HepG2 (cell line): ENCODE data around the gene TXNIP. TPM values are rescaled to one million over a fixed set of nuclear protein-coding genes. Genes with fewer than 3 reads are reported as not detected.

Experiments
- EED ChIP-seq: sonication (generic); formaldehyde crosslinking; IDR thresholded peaks from 2 replicates; pipeline ENCODE4 v1.5.0; 2020; ENCODE audit warnings: mild to moderate bottlenecking, missing genetic modification reagents
- GPN1 ChIP-seq: sonication (generic); formaldehyde crosslinking; IDR thresholded peaks from 2 replicates; pipeline ENCODE4 v1.5.1; 2020; ENCODE audit warnings: missing genetic modification reagents, borderline replicate concordance
- HDAC1 ChIP-seq: sonication (generic); formaldehyde crosslinking; IDR thresholded peaks from 2 replicates; pipeline ENCODE4 v1.5.1; 2020; ENCODE audit warnings: mild to moderate bottlenecking, missing genetic modification reagents
- MLXIP ChIP-seq: sonication (generic); formaldehyde crosslinking; IDR thresholded peaks from 2 replicates; pipeline ENCODE4 v1.9.0; 2021; ENCODE audit warnings: missing genetic modification reagents, borderline replicate concordance
- SMAD1 ChIP-seq: sonication (generic); formaldehyde crosslinking; IDR thresholded peaks from 2 replicates; pipeline ENCODE4 v1.4.0; 2020; ENCODE audit warnings: missing genetic modification reagents, low read depth, mild to moderate bottlenecking, borderline replicate concordance
- SUZ12 ChIP-seq: fragments of 150-350 bp; IDR thresholded peaks from 2 replicates; pipeline ENCODE4 v1.6.1; 2014; ENCODE audit warnings: low read depth, low read length
- U2AF2 ChIP-seq: fragments of 200-400 bp; formaldehyde crosslinking; IDR thresholded peaks from 2 replicates; pipeline ENCODE4 v1.6.1; 2017; ENCODE audit warnings: low read depth, mild to moderate bottlenecking, low read length
- ZBTB42 ChIP-seq: sonication (generic); formaldehyde crosslinking; IDR thresholded peaks from 2 replicates; pipeline ENCODE4 v1.5.0; 2020; ENCODE audit warnings: mild to moderate bottlenecking, missing genetic modification reagents
- ZFP37 ChIP-seq: sonication (generic); formaldehyde crosslinking; IDR thresholded peaks from 2 replicates; pipeline ENCODE4 v1.4.0; 2020; ENCODE audit warnings: missing genetic modification reagents, borderline replicate concordance
- ZNF225 ChIP-seq: sonication (generic); formaldehyde crosslinking; IDR thresholded peaks from 2 replicates; pipeline ENCODE4 v1.4.0; 2020; ENCODE audit warnings: mild to moderate bottlenecking, missing genetic modification reagents
- ZNF232 ChIP-seq: sonication (generic); formaldehyde crosslinking; IDR thresholded peaks from 2 replicates; pipeline ENCODE4 v1.4.0; 2020; ENCODE audit warnings: missing genetic modification reagents, borderline replicate concordance
- ZNF234 ChIP-seq: sonication (generic); formaldehyde crosslinking; conservative IDR thresholded peaks from 2 replicates; pipeline ENCODE4 v1.5.1; 2020; ENCODE audit warnings: mild to moderate bottlenecking, missing genetic modification reagents
- ZNF264 ChIP-seq: sonication (generic); formaldehyde crosslinking; IDR thresholded peaks from 2 replicates; pipeline ENCODE4 v1.4.0; 2020; ENCODE audit warnings: missing genetic modification reagents
- ZNF547 ChIP-seq: sonication (generic); formaldehyde crosslinking; IDR thresholded peaks from 2 replicates; pipeline ENCODE4 v1.5.1; 2020; ENCODE audit warnings: mild to moderate bottlenecking, missing genetic modification reagents
- ZNF589 ChIP-seq: sonication (generic); formaldehyde crosslinking; conservative IDR thresholded peaks from 2 replicates; pipeline ENCODE4 v1.8.0; 2022; ENCODE audit warnings: mild to moderate bottlenecking, moderate library complexity, missing genetic modification reagents
- ZNF761 ChIP-seq: sonication (generic); formaldehyde crosslinking; conservative IDR thresholded peaks from 2 replicates; pipeline ENCODE4 v1.4.0; 2020; ENCODE audit warnings: mild to moderate bottlenecking, missing genetic modification reagents
- ZNF816 ChIP-seq: sonication (generic); formaldehyde crosslinking; IDR thresholded peaks from 2 replicates; pipeline ENCODE4 v1.8.0; 2022; ENCODE audit warnings: missing genetic modification reagents, mild to moderate bottlenecking, borderline replicate concordance
- ZNF83 ChIP-seq: sonication (generic); formaldehyde crosslinking; IDR thresholded peaks from 2 replicates; pipeline ENCODE4 v1.4.0; 2020; ENCODE audit warnings: missing genetic modification reagents, mild to moderate bottlenecking, borderline replicate concordance
- polyA plus RNA-seq, 8 experiments: library from polyadenylated mRNA; depleted of rRNA in 3 of 8; stranded (reverse) in 7 of 8; unstranded in 1 of 8; fragments of >200 nt; fragmentation: Illumina TruSeq in 4 of 8; extraction: Trizol in 4 of 8; gene quantifications; 2 replicates each; pipeline versions ENCODE4 v1.2.1 to v1.2.3, GENCODE V29; 2011 to 2016; ENCODE audit warnings: low read depth in 4 of 8, missing spikeins in 1 of 8, mixed read lengths in 1 of 8; ENCODE audit not compliant: insufficient read depth in 1 of 8
- total RNA-seq, 5 experiments: library from RNA; depleted of rRNA; stranded (reverse); fragments of >200 nt; fragmentation: Illumina TruSeq; extraction: Trizol; gene quantifications; 2 replicates each; pipeline ENCODE4 v1.2.3, GENCODE V29; 2016; ENCODE audit warnings: low read depth in 1 of 5
- TF ChIP-seq, protein P1 (sequence below): sonication (generic); formaldehyde crosslinking; conservative IDR thresholded peaks from 2 replicates; pipeline ENCODE4 v1.4.0; 2020; ENCODE audit warnings: missing genetic modification reagents
- TF ChIP-seq, protein P2 (sequence below): sonication (generic); formaldehyde crosslinking; IDR thresholded peaks from 2 replicates; pipeline ENCODE4 v1.5.0; 2020; ENCODE audit warnings: missing genetic modification reagents
- TF ChIP-seq, protein P3 (sequence below): sonication (generic); formaldehyde crosslinking; IDR thresholded peaks from 2 replicates; pipeline ENCODE4 v1.5.0; 2020; ENCODE audit warnings: missing genetic modification reagents

The TXNIP gene
- total and polyA plus RNA-seq, 2 of the 13 experiments (the other 11 are each of a cell fraction or from before 2014, with no cell fraction given) = 24.4 to 237 TPM

DNA sequence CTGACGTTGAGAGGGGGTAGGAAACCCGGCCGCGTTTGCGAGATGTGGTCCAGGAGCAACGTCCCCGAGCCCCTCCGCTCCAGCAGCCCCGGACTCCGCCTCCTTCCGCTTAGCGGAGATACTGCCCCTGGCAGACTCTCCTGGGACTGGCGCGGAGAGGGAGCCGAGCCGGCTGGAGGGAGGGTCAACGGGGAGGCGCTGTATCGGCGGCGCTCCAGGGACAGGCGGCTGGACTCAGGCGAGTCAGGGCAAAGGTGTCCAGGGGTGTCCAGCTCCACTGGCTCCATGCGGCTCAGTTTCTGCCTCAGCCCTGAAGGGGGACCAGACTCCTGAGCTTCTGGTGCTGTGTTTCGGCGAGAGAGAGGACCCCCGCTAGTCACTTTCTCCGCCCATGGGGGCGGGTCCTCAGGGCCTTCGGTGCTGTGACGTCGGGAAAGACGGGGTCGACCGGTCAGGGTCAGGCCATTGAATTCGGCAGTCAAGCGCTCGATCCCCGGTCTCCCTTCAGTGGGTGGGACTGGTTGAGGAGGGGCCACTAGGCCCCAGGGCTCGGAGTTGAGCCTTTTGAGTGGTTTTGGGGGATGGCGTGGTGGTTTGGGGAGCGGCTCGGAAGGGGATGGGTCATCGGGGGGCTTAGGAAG is 35.8 kb downstream of the TXNIP start (continued):
- TF ChIP-seq, protein P1, sequence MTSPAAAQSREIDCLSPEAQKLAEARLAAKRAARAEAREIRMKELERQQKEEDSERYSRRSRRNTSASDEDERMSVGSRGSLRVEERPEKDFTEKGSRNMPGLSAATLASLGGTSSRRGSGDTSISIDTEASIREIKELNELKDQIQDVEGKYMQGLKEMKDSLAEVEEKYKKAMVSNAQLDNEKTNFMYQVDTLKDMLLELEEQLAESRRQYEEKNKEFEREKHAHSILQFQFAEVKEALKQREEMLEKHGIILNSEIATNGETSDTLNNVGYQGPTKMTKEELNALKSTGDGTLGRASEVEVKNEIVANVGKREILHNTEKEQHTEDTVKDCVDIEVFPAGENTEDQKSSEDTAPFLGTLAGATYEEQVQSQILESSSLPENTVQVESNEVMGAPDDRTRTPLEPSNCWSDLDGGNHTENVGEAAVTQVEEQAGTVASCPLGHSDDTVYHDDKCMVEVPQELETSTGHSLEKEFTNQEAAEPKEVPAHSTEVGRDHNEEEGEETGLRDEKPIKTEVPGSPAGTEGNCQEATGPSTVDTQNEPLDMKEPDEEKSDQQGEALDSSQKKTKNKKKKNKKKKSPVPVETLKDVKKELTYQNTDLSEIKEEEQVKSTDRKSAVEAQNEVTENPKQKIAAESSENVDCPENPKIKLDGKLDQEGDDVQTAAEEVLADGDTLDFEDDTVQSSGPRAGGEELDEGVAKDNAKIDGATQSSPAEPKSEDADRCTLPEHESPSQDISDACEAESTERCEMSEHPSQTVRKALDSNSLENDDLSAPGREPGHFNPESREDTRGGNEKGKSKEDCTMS = no peak
- TF ChIP-seq ZNF264 (CRISPR knock-in tag) = 0 out of 2 replicates have a peak, but pooled peaks have one; percentile 48
- 0 out of 2 replicates have a peak, but pooled peaks have one; percentile 32 for TF ChIP-seq ZNF816 (CRISPR knock-in tag)
- no peak for TF ChIP-seq ZNF761
- TF ChIP-seq ZFP37 (CRISPR knock-in tag) = no peak; the same call in 1 of the 2 replicates
- TF ChIP-seq GPN1 (CRISPR knock-in tag) = no peak
- TF ChIP-seq ZBTB42 (CRISPR knock-in tag) = no peak
- TF ChIP-seq ZNF589 (CRISPR knock-in tag) = no peak
- TF ChIP-seq HDAC1 (CRISPR knock-in tag) = peak; percentile 74
- no peak for TF ChIP-seq EED (CRISPR knock-in tag)
- 0 out of 2 replicates have a peak, but pooled peaks have one; percentile 27 for TF ChIP-seq ZNF232
- TF ChIP-seq ZNF225 = peak; percentile 71; the same call in 1 of the 2 replicates
- TF ChIP-seq MLXIP (CRISPR knock-in tag) = no peak
- TF ChIP-seq SUZ12 = no peak
- TF ChIP-seq ZNF547 (CRISPR knock-in tag) = no peak
- TF ChIP-seq, protein P2, sequence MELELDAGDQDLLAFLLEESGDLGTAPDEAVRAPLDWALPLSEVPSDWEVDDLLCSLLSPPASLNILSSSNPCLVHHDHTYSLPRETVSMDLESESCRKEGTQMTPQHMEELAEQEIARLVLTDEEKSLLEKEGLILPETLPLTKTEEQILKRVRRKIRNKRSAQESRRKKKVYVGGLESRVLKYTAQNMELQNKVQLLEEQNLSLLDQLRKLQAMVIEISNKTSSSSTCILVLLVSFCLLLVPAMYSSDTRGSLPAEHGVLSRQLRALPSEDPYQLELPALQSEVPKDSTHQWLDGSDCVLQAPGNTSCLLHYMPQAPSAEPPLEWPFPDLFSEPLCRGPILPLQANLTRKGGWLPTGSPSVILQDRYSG (CRISPR knock-in tag) = no peak
- TF ChIP-seq SMAD1 = no peak
- TF ChIP-seq ZNF83 (CRISPR knock-in tag) = no peak
- TF ChIP-seq ZNF234 = peak; percentile 69; the same call in 1 of the 2 replicates
- TF ChIP-seq, protein P3, sequence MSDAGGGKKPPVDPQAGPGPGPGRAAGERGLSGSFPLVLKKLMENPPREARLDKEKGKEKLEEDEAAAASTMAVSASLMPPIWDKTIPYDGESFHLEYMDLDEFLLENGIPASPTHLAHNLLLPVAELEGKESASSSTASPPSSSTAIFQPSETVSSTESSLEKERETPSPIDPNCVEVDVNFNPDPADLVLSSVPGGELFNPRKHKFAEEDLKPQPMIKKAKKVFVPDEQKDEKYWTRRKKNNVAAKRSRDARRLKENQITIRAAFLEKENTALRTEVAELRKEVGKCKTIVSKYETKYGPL (CRISPR knock-in tag) = 0 out of 2 replicates have a peak, but pooled peaks have one; percentile 34
- no peak for TF ChIP-seq U2AF2
